WTC11 (cell line): ENCODE data around the gene ZSCAN21. TPM values are rescaled to one million over a fixed set of nuclear protein-coding genes. Genes with fewer than 3 reads are reported as not detected.

Experiments
- ATAC-seq: fragments of 200-7000 bp; cut with Tn5 transposase; 2 replicates; pipeline ENCODE4 v1.10.0; 2021; ENCODE audit warnings: mild to moderate bottlenecking, moderate library complexity
- CTCF ChIA-PET: fragments of 300-600 bp; sonication (Branson Sonifier 250); formaldehyde crosslinking; loops from one replicate; lab custom pipeline; 2021; ENCODE audit warnings: antibody characterized with exemption; lab: Charles Lee
- POLR2A ChIA-PET: fragments of 350-600 bp; sonication (Branson Sonifier 250); formaldehyde crosslinking; loops from one replicate; lab custom pipeline; 2021; ENCODE audit warnings: antibody characterized with exemption; lab: Charles Lee
- DNase-seq: peaks from one replicate; pipeline ENCODE4 v3.0.0; 2021; ENCODE audit warnings: low spot score
- H3K27ac Mint-ChIP-seq: 2 replicates; pipeline ENCODE4 v1.8.0; 2021; ENCODE audit warnings: mixed read lengths
- H3K27me3 Mint-ChIP-seq: 2 replicates; pipeline ENCODE4 v1.8.0; 2021; ENCODE audit warnings: low read depth, mild to moderate bottlenecking, moderate library complexity, mixed read lengths
- H3K36me3 Mint-ChIP-seq: 2 replicates; pipeline ENCODE4 v1.8.0; 2021; ENCODE audit warnings: mixed read lengths
- H3K4me1 Mint-ChIP-seq: 2 replicates; pipeline ENCODE4 v1.8.0; 2022; ENCODE audit warnings: mixed read lengths
- H3K4me3 Mint-ChIP-seq: 2 replicates; pipeline ENCODE4 v1.8.0; 2021; ENCODE audit warnings: mild to moderate bottlenecking, moderate library complexity, mixed read lengths
- H3K9me3 Mint-ChIP-seq: 2 replicates; pipeline ENCODE4 v1.8.0; 2021; ENCODE audit warnings: mixed read lengths
- CBFB ChIP-seq: sonication (generic); formaldehyde crosslinking; IDR thresholded peaks from 2 replicates; pipeline ENCODE4 v1.8.1; 2022; ENCODE audit warnings: mild to moderate bottlenecking, low read depth, missing genetic modification reagents
- FOXK1 ChIP-seq: sonication (generic); formaldehyde crosslinking; IDR thresholded peaks from 2 replicates; pipeline ENCODE4 v1.8.0; 2022; ENCODE audit warnings: mild to moderate bottlenecking, moderate library complexity, missing genetic modification reagents
- GABPB1 ChIP-seq: sonication (generic); formaldehyde crosslinking; IDR thresholded peaks from 2 replicates; pipeline ENCODE4 v1.8.1; 2023; ENCODE audit warnings: mild to moderate bottlenecking, missing genetic modification reagents
- JAZF1 ChIP-seq: fragments of 250-450 bp; sonication (Bioruptor Pico); IDR thresholded peaks from 2 replicates; pipeline ENCODE4 v1.9.0; 2021; ENCODE audit warnings: moderate library complexity, mild to moderate bottlenecking, inconsistent platforms
- KAT7 ChIP-seq: sonication (generic); formaldehyde crosslinking; IDR thresholded peaks from 2 replicates; pipeline ENCODE4 v1.8.1; 2023; ENCODE audit warnings: missing genetic modification reagents, mild to moderate bottlenecking, borderline replicate concordance
- NR1H2 ChIP-seq: sonication (generic); formaldehyde crosslinking; IDR thresholded peaks from 2 replicates; pipeline ENCODE4 v1.9.0; 2021; ENCODE audit warnings: mild to moderate bottlenecking, moderate library complexity, missing genetic modification reagents
- NR2C2 ChIP-seq: sonication (generic); formaldehyde crosslinking; IDR thresholded peaks from 2 replicates; pipeline ENCODE4 v1.8.0; 2022; ENCODE audit warnings: mild to moderate bottlenecking, missing genetic modification reagents
- NR3C1 ChIP-seq: sonication (generic); formaldehyde crosslinking; conservative IDR thresholded peaks from 2 replicates; pipeline ENCODE4 v1.8.1; 2023; ENCODE audit warnings: low read depth, mild to moderate bottlenecking, missing genetic modification reagents
- SMAD3 ChIP-seq: sonication (generic); formaldehyde crosslinking; IDR thresholded peaks from 2 replicates; pipeline ENCODE4 v1.8.0; 2022; ENCODE audit warnings: missing genetic modification reagents, mild to moderate bottlenecking, borderline replicate concordance
- SMAD4 ChIP-seq: sonication (generic); formaldehyde crosslinking; IDR thresholded peaks from 2 replicates; pipeline ENCODE4 v1.8.0; 2022; ENCODE audit warnings: mild to moderate bottlenecking, missing genetic modification reagents
- SP1 ChIP-seq: sonication (generic); formaldehyde crosslinking; conservative IDR thresholded peaks from 2 replicates; pipeline ENCODE4 v1.8.1; 2022; ENCODE audit warnings: missing genetic modification reagents
- TEAD1 ChIP-seq: sonication (generic); formaldehyde crosslinking; IDR thresholded peaks from 2 replicates; pipeline ENCODE4 v1.8.0; 2022; ENCODE audit warnings: mild to moderate bottlenecking, missing genetic modification reagents
- ZBTB21 ChIP-seq: sonication (generic); formaldehyde crosslinking; IDR thresholded peaks from 2 replicates; pipeline ENCODE4 v1.8.1; 2023; ENCODE audit warnings: mild to moderate bottlenecking, missing genetic modification reagents, borderline replicate concordance
- ZNF416 ChIP-seq: fragments of 250-450 bp; sonication (Bioruptor Pico); IDR thresholded peaks from 2 replicates; pipeline ENCODE4 v1.9.0; 2021; ENCODE audit warnings: mild to moderate bottlenecking, inconsistent platforms
- total RNA-seq: library from RNA; stranded (reverse); gene quantifications from 3 replicates; pipeline ENCODE4 v1.2.3, GENCODE V29; 2021
- TF ChIP-seq, protein P1 (sequence below): fragments of 250-450 bp; sonication (Bioruptor Pico); IDR thresholded peaks from 2 replicates; pipeline ENCODE4 v1.9.0; 2021; ENCODE audit warnings: mild to moderate bottlenecking
- TF ChIP-seq, protein P2 (sequence below): sonication (generic); formaldehyde crosslinking; IDR thresholded peaks from 2 replicates; pipeline ENCODE4 v1.8.1; 2023; ENCODE audit warnings: mild to moderate bottlenecking, missing genetic modification reagents
- TF ChIP-seq, protein P3 (sequence below): sonication (generic); formaldehyde crosslinking; IDR thresholded peaks from 2 replicates; pipeline ENCODE4 v1.8.0; 2022; ENCODE audit warnings: missing genetic modification reagents
- TF ChIP-seq, protein P4 (sequence below): sonication (generic); formaldehyde crosslinking; IDR thresholded peaks from 2 replicates; pipeline ENCODE4 v1.8.1; 2022; ENCODE audit warnings: missing genetic modification reagents, borderline replicate concordance
- TF ChIP-seq, protein P5 (sequence below): sonication (generic); formaldehyde crosslinking; IDR thresholded peaks from 2 replicates; pipeline ENCODE4 v1.8.1; 2022; ENCODE audit warnings: low read depth, missing genetic modification reagents, borderline replicate concordance
- TF ChIP-seq, protein P6 (sequence below): sonication (generic); formaldehyde crosslinking; IDR thresholded peaks from 2 replicates; pipeline ENCODE4 v1.8.0; 2022; ENCODE audit warnings: mild to moderate bottlenecking, missing genetic modification reagents
- TF ChIP-seq, protein P7 (sequence below): sonication (generic); formaldehyde crosslinking; IDR thresholded peaks from 2 replicates; pipeline ENCODE4 v1.8.1; 2022; ENCODE audit warnings: mild to moderate bottlenecking, missing genetic modification reagents, moderate library complexity, borderline replicate concordance

Gene ZSCAN21
- total RNA-seq, 1 experiment from 2014 or later: 25.5 TPM

DNA sequence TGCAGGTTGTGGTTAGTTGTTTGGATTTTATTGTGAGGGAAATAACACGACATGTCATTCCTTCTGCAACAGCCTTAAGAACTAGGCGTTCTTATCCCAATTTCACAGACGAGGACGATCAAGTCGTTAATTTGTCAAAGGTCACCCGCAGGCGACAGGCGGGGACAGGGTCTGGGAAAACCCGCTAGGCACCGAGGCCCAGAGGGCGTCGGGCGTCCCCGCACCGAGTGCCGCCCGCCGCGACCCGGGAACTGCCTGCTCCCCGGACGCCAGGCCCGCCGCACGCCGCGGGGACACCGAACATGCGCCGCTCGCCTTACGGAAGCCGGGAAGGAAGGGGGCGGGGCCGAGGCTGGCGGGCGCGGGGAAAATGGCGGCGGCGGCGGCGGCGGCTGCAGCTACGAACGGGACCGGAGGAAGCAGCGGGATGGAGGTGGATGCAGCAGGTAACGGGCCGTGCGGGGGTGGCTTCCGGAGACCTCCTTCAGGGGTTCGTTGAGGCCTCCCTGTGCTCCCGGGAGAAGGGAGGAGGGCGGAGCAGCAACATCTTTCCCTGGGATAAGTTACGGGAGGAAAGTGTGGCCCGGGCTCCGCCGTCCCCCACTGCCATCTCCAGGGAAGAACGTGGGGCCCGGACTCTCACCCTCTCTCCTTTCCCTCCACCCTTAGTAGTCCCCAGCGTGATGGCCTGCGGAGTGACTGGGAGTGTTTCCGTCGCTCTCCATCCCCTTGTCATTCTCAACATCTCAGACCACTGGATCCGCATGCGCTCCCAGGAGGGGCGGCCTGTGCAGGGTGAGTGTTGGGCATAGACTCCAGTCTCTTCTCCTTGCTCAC lies 39.3 kb downstream of the ZSCAN21 start, which contains the start of gene COPS6:
TSS of gene COPS6 (plus strand) at position 349 of the 837 bp plus-strand sequence. CDS start at position 371, 22 bp downstream.
- peak; percentile 4 for ATAC-seq
- H3K9me3 Mint-ChIP-seq: no peaks in the 10 kb centered on the region
- peaks cover 36% of the 10 kb centered on the region for H3K36me3 Mint-ChIP-seq
- peaks cover 11% of the 10 kb centered on the region for H3K4me1 Mint-ChIP-seq
- H3K4me3 Mint-ChIP-seq: peak within 1 kb of the TSS; percentile 93
- POLR2A ChIA-PET: interaction anchor here (0.6 to 6.2 kb wide), 4 partner anchors 12 to 143 kb away, joined by 3 to 41 read pairs (median 4); partner anchors contain the start of genes AP4M1 and MCM7
- H3K27ac Mint-ChIP-seq: peak within 1 kb of the TSS; percentile 92
- H3K27me3 Mint-ChIP-seq: no peaks in the 10 kb centered on the region; the same call in 1 of the 2 replicates
- DNase-seq: peak; percentile 79
- CTCF ChIA-PET: interaction anchor here (1.0 to 1.4 kb wide), 2 partner anchors 13 to 44 kb away, joined by 3 read pairs; partner anchors contain the start of gene AP4M1
- peak; percentile 50; the same call in 1 of the 2 replicates for TF ChIP-seq KAT7 (CRISPR knock-in tag)
- no peak for TF ChIP-seq JAZF1 (CRISPR knock-in tag)
- TF ChIP-seq GABPB1 (CRISPR knock-in tag): peak; percentile 78; the same call in 1 of the 2 replicates
- 0 out of 2 replicates have a peak, but pooled peaks have one; percentile 46 for TF ChIP-seq NR2C2 (CRISPR knock-in tag)
- TF ChIP-seq FOXK1 (CRISPR knock-in tag): peak; percentile 89
- TF ChIP-seq ZNF416 (CRISPR knock-in tag): no peak
- TF ChIP-seq, protein P1, sequence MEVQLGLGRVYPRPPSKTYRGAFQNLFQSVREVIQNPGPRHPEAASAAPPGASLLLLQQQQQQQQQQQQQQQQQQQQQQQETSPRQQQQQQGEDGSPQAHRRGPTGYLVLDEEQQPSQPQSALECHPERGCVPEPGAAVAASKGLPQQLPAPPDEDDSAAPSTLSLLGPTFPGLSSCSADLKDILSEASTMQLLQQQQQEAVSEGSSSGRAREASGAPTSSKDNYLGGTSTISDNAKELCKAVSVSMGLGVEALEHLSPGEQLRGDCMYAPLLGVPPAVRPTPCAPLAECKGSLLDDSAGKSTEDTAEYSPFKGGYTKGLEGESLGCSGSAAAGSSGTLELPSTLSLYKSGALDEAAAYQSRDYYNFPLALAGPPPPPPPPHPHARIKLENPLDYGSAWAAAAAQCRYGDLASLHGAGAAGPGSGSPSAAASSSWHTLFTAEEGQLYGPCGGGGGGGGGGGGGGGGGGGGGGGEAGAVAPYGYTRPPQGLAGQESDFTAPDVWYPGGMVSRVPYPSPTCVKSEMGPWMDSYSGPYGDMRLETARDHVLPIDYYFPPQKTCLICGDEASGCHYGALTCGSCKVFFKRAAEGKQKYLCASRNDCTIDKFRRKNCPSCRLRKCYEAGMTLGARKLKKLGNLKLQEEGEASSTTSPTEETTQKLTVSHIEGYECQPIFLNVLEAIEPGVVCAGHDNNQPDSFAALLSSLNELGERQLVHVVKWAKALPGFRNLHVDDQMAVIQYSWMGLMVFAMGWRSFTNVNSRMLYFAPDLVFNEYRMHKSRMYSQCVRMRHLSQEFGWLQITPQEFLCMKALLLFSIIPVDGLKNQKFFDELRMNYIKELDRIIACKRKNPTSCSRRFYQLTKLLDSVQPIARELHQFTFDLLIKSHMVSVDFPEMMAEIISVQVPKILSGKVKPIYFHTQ (CRISPR knock-in tag): no peak
- TF ChIP-seq, protein P2, sequence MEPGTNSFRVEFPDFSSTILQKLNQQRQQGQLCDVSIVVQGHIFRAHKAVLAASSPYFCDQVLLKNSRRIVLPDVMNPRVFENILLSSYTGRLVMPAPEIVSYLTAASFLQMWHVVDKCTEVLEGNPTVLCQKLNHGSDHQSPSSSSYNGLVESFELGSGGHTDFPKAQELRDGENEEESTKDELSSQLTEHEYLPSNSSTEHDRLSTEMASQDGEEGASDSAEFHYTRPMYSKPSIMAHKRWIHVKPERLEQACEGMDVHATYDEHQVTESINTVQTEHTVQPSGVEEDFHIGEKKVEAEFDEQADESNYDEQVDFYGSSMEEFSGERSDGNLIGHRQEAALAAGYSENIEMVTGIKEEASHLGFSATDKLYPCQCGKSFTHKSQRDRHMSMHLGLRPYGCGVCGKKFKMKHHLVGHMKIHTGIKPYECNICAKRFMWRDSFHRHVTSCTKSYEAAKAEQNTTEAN (CRISPR knock-in tag): peak; percentile 89
- peak; percentile 41; the same call in 1 of the 2 replicates for TF ChIP-seq NR1H2 (CRISPR knock-in tag)
- TF ChIP-seq TEAD1 (CRISPR knock-in tag): no peak; the same call in 1 of the 2 replicates
- no peak for TF ChIP-seq NR3C1 (CRISPR knock-in tag)
- peak; percentile 21; the same call in 1 of the 2 replicates for TF ChIP-seq SMAD4
- TF ChIP-seq, protein P3, sequence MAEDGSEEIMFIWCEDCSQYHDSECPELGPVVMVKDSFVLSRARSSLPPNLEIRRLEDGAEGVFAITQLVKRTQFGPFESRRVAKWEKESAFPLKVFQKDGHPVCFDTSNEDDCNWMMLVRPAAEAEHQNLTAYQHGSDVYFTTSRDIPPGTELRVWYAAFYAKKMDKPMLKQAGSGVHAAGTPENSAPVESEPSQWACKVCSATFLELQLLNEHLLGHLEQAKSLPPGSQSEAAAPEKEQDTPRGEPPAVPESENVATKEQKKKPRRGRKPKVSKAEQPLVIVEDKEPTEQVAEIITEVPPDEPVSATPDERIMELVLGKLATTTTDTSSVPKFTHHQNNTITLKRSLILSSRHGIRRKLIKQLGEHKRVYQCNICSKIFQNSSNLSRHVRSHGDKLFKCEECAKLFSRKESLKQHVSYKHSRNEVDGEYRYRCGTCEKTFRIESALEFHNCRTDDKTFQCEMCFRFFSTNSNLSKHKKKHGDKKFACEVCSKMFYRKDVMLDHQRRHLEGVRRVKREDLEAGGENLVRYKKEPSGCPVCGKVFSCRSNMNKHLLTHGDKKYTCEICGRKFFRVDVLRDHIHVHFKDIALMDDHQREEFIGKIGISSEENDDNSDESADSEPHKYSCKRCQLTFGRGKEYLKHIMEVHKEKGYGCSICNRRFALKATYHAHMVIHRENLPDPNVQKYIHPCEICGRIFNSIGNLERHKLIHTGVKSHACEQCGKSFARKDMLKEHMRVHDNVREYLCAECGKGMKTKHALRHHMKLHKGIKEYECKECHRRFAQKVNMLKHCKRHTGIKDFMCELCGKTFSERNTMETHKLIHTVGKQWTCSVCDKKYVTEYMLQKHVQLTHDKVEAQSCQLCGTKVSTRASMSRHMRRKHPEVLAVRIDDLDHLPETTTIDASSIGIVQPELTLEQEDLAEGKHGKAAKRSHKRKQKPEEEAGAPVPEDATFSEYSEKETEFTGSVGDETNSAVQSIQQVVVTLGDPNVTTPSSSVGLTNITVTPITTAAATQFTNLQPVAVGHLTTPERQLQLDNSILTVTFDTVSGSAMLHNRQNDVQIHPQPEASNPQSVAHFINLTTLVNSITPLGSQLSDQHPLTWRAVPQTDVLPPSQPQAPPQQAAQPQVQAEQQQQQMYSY (CRISPR knock-in tag): peak; percentile 57
- peak; percentile 54; the same call in 1 of the 2 replicates for TF ChIP-seq SMAD3 (CRISPR knock-in tag)
- peak; percentile 99 for TF ChIP-seq SP1 (CRISPR knock-in tag)
- TF ChIP-seq, protein P4, sequence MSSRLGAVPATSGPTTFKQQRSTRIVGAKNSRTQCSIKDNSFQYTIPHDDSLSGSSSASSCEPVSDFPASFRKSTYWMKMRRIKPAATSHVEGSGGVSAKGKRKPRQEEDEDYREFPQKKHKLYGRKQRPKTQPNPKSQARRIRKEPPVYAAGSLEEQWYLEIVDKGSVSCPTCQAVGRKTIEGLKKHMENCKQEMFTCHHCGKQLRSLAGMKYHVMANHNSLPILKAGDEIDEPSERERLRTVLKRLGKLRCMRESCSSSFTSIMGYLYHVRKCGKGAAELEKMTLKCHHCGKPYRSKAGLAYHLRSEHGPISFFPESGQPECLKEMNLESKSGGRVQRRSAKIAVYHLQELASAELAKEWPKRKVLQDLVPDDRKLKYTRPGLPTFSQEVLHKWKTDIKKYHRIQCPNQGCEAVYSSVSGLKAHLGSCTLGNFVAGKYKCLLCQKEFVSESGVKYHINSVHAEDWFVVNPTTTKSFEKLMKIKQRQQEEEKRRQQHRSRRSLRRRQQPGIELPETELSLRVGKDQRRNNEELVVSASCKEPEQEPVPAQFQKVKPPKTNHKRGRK (CRISPR knock-in tag): no peak
- TF ChIP-seq CBFB (CRISPR knock-in tag): no peak
- TF ChIP-seq, protein P5, sequence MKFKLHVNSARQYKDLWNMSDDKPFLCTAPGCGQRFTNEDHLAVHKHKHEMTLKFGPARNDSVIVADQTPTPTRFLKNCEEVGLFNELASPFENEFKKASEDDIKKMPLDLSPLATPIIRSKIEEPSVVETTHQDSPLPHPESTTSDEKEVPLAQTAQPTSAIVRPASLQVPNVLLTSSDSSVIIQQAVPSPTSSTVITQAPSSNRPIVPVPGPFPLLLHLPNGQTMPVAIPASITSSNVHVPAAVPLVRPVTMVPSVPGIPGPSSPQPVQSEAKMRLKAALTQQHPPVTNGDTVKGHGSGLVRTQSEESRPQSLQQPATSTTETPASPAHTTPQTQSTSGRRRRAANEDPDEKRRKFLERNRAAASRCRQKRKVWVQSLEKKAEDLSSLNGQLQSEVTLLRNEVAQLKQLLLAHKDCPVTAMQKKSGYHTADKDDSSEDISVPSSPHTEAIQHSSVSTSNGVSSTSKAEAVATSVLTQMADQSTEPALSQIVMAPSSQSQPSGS (CRISPR knock-in tag): no peak
- TF ChIP-seq, protein P6, sequence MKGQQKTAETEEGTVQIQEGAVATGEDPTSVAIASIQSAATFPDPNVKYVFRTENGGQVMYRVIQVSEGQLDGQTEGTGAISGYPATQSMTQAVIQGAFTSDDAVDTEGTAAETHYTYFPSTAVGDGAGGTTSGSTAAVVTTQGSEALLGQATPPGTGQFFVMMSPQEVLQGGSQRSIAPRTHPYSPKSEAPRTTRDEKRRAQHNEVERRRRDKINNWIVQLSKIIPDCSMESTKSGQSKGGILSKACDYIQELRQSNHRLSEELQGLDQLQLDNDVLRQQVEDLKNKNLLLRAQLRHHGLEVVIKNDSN: peak; percentile 58; the same call in 1 of the 2 replicates
- TF ChIP-seq, protein P7, sequence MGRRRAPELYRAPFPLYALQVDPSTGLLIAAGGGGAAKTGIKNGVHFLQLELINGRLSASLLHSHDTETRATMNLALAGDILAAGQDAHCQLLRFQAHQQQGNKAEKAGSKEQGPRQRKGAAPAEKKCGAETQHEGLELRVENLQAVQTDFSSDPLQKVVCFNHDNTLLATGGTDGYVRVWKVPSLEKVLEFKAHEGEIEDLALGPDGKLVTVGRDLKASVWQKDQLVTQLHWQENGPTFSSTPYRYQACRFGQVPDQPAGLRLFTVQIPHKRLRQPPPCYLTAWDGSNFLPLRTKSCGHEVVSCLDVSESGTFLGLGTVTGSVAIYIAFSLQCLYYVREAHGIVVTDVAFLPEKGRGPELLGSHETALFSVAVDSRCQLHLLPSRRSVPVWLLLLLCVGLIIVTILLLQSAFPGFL (CRISPR knock-in tag): 0 out of 2 replicates have a peak, but pooled peaks have one; percentile 77
- TF ChIP-seq ZBTB21: peak; percentile 32; the same call in 1 of the 2 replicates
